HepG2 (cell line): ENCODE measurements around the gene TSSK1B. TPM values are rescaled to one million over a fixed set of nuclear protein-coding genes. Genes with fewer than 3 reads are reported as not detected.

ENCODE experiments used
- ATAC-seq: fragments of 200-7000 bp; cut with Tn5 transposase; 3 replicates; pipeline ENCODE4 v1.9.1; 2020; ENCODE audit warnings: mild to moderate bottlenecking, moderate library complexity
- BruUV-seq: library from RNA; stranded (reverse); fragments of 400-500 nt; replicated peaks from 2 replicates; lab custom pipeline; 2021; lab: Mats Ljungman, UMichigan
- CTCF ChIA-PET: fragments of 300-600 bp; formaldehyde crosslinking; extraction: SDS; loops from one replicate; lab custom pipeline; 2021; ENCODE audit warnings: low total read pairs, inconsistent platforms, low intra/inter-chr PET ratio; lab: Yijun Ruan, JAX
- POLR2A ChIA-PET: fragments of 350-600 bp; sonication (Branson Sonifier 250); formaldehyde crosslinking; loops from one replicate; lab custom pipeline; 2020; ENCODE audit warnings: antibody characterized with exemption, inconsistent platforms; lab: Yijun Ruan, JAX
- DNase-seq: peaks from one replicate; pipeline ENCODE4 v3.0.0-alpha.2; 2015; ENCODE audit warnings: low spot score
- FAIRE-seq: peaks from 3 replicates; lab custom pipeline; 2011; peaks lifted over from hg19 to GRCh38; lab: Jason Lieb, UNC
- H2AFZ ChIP-seq: one replicate; pipeline ENCODE4 v1.6.1; 2011; ENCODE audit warnings: low read length, inconsistent platforms
- H3K27ac ChIP-seq: fragments of 300-600 bp; 3 replicates; pipeline ENCODE4 v1.8.0; 2011; ENCODE audit warnings: mixed run types, mild to moderate bottlenecking, mixed read lengths, low read length, inconsistent platforms; ENCODE audit not compliant: insufficient read depth; ENCODE audit errors: extremely low read length
- H3K27me3 ChIP-seq, 2 experiments: fragments of 200-600 bp in 1 of 2; 2 replicates in 1 of 2; 3 replicates in 1 of 2; pipeline versions ENCODE4 v1.6.0 to v1.8.0; 2011; ENCODE audit warnings: low read length in 2 of 2, mild to moderate bottlenecking in 2 of 2, moderate library complexity in 2 of 2, inconsistent platforms in 1 of 2; ENCODE audit not compliant: insufficient read depth in 2 of 2, control insufficient read depth in 1 of 2
- H3K36me3 ChIP-seq, 2 experiments: fragments of 200-600 bp in 1 of 2; replicated peaks in 1 of 2; 2 replicates in 1 of 2; 3 replicates in 1 of 2; pipeline versions ENCODE4 v1.5.1 to v1.8.0; 2011; ENCODE audit warnings: low read length in 2 of 2, inconsistent platforms in 1 of 2; ENCODE audit not compliant: insufficient read depth in 2 of 2, control insufficient read depth in 1 of 2
- H3K4me1 ChIP-seq: 2 replicates; pipeline ENCODE4 v1.5.1; 2012; ENCODE audit warnings: low read length, inconsistent platforms; ENCODE audit not compliant: insufficient read depth
- H3K4me2 ChIP-seq: 2 replicates; pipeline ENCODE4 v1.6.0; 2011; ENCODE audit warnings: low read depth, low read length, inconsistent platforms
- H3K4me3 ChIP-seq, 3 experiments: fragments of 200-600 bp in 1 of 3; sonication (generic), shearing (Covaris generic) in 1 of 3; replicated peaks in 1 of 3; 2 replicates each; pipeline ENCODE4 v1.5.1; 2011 to 2016; ENCODE audit warnings: low read length in 3 of 3, inconsistent platforms in 2 of 3, low read depth in 2 of 3, mild to moderate bottlenecking in 2 of 3, control low read depth in 1 of 3, mixed read lengths in 1 of 3; ENCODE audit not compliant: insufficient read depth in 1 of 3
- H3K79me2 ChIP-seq: one replicate; pipeline ENCODE4 v1.6.1; 2011; ENCODE audit warnings: low read length, inconsistent platforms; ENCODE audit not compliant: insufficient read depth
- H3K9ac ChIP-seq: 2 replicates; pipeline ENCODE4 v1.6.0; 2011; ENCODE audit warnings: mild to moderate bottlenecking, low read depth, low read length, inconsistent platforms; ENCODE audit not compliant: insufficient read depth
- H3K9me3 ChIP-seq: 2 replicates; pipeline ENCODE4 v1.5.1; 2012; ENCODE audit warnings: mild to moderate bottlenecking, low read length
- H4K20me1 ChIP-seq: 2 replicates; pipeline ENCODE4 v1.6.0; 2011; ENCODE audit warnings: inconsistent platforms, mild to moderate bottlenecking, low read length, moderate library complexity; ENCODE audit not compliant: insufficient read depth
- ATF4 ChIP-seq, 2 experiments: fragments of 450-650 bp in 1 of 2; sonication (generic) in 1 of 2; formaldehyde crosslinking; IDR thresholded peaks; 2 replicates each; pipeline versions ENCODE4 v1.5.0 to v1.8.0; 2020 to 2022; ENCODE audit warnings: mild to moderate bottlenecking in 1 of 2, missing genetic modification reagents in 1 of 2
- CBX2 ChIP-seq, 2 experiments: fragments of 200-600 bp in 1 of 2; sonication (generic); formaldehyde crosslinking in 1 of 2; IDR thresholded peaks; 2 replicates each; pipeline versions ENCODE4 v1.7.0 to v1.8.1; 2018 to 2022; ENCODE audit warnings: low read depth in 2 of 2, low read length in 1 of 2, mild to moderate bottlenecking in 1 of 2, missing genetic modification reagents in 1 of 2
- KDM5A ChIP-seq: fragments of 200-600 bp; sonication (generic); IDR thresholded peaks from 2 replicates; pipeline ENCODE4 v1.7.0; 2018; ENCODE audit warnings: antibody characterized with exemption, mild to moderate bottlenecking, low read length, borderline replicate concordance
- SMARCE1 ChIP-seq: fragments of 450-650 bp; IDR thresholded peaks from 2 replicates; pipeline ENCODE4 v1.6.1; 2017; ENCODE audit warnings: borderline replicate concordance
- SNAPC5 ChIP-seq: sonication (generic); formaldehyde crosslinking; IDR thresholded peaks from 2 replicates; pipeline ENCODE4 v1.8.1; 2023; ENCODE audit warnings: mild to moderate bottlenecking, missing genetic modification reagents, borderline replicate concordance
- TEAD2 ChIP-seq: sonication (generic); formaldehyde crosslinking; IDR thresholded peaks from 2 replicates; pipeline ENCODE4 v1.9.0; 2021; ENCODE audit warnings: missing genetic modification reagents
- ZBTB1 ChIP-seq: sonication (generic); formaldehyde crosslinking; IDR thresholded peaks from 2 replicates; pipeline ENCODE4 v1.4.0; 2020; ENCODE audit warnings: missing genetic modification reagents, borderline replicate concordance
- ZFYVE20 ChIP-seq: sonication (generic); formaldehyde crosslinking; IDR thresholded peaks from 2 replicates; pipeline ENCODE4 v1.8.0; 2023; ENCODE audit warnings: low read depth, mild to moderate bottlenecking, moderate library complexity, missing genetic modification reagents, borderline replicate concordance
- ZNF138 ChIP-seq: sonication (generic); formaldehyde crosslinking; IDR thresholded peaks from 2 replicates; pipeline ENCODE4 v1.5.0; 2020; ENCODE audit warnings: mild to moderate bottlenecking, low read depth, missing genetic modification reagents
- ZNF205 ChIP-seq: IDR thresholded peaks from 2 replicates; pipeline ENCODE4 v1.6.1; 2018; ENCODE audit warnings: missing biosample characterization, missing genetic modification reagents
- ZNF207 ChIP-seq: fragments of 450-650 bp; IDR thresholded peaks from 2 replicates; pipeline ENCODE4 v1.6.1; 2016; ENCODE audit warnings: antibody characterized with exemption, borderline replicate concordance
- ZNF263 ChIP-seq: sonication (generic); formaldehyde crosslinking; IDR thresholded peaks from 2 replicates; pipeline ENCODE4 v1.4.0; 2020; ENCODE audit warnings: missing genetic modification reagents
- ZNF335 ChIP-seq: sonication (generic); formaldehyde crosslinking; IDR thresholded peaks from 2 replicates; pipeline ENCODE4 v1.4.0; 2020; ENCODE audit warnings: missing genetic modification reagents
- ZNF414 ChIP-seq: sonication (generic); formaldehyde crosslinking; IDR thresholded peaks from 2 replicates; pipeline ENCODE4 v1.5.0; 2020; ENCODE audit warnings: missing genetic modification reagents
- ZNF512B ChIP-seq: sonication (generic); formaldehyde crosslinking; IDR thresholded peaks from 2 replicates; pipeline ENCODE4 v1.5.1; 2020; ENCODE audit warnings: missing genetic modification reagents, mild to moderate bottlenecking, borderline replicate concordance
- ZNF672 ChIP-seq: sonication (generic); formaldehyde crosslinking; IDR thresholded peaks from 2 replicates; pipeline ENCODE4 v1.8.1; 2022; ENCODE audit warnings: missing genetic modification reagents
- ZNF703 ChIP-seq: sonication (generic); formaldehyde crosslinking; IDR thresholded peaks from 2 replicates; pipeline ENCODE4 v1.5.1; 2020; ENCODE audit warnings: missing genetic modification reagents, mild to moderate bottlenecking, moderate library complexity, borderline replicate concordance
- ZNF704 ChIP-seq: sonication (generic); formaldehyde crosslinking; IDR thresholded peaks from 2 replicates; pipeline ENCODE4 v1.8.1; 2023; ENCODE audit warnings: mild to moderate bottlenecking, inconsistent platforms, moderate library complexity, missing genetic modification reagents, borderline replicate concordance
- WGBS: methylation state at CpG from one replicate; pipeline ENCODE4 v1.1.6; 2017; ENCODE audit warnings: low lambda C conversion rate; 5-methylcytosine and 5-hydroxymethylcytosine counted together
- in situ Hi-C: cut with HindIII; loops from 2 replicates; pipeline ENCODE4 v1.10.0; 2017; ENCODE audit warnings: low pct_unique_long_range_greater_than_20kb; ENCODE audit not compliant: extremely low pct_ligation_motif_present
- intact Hi-C: fragments of 100-400 bp; cut with micrococcal nuclease; formaldehyde crosslinking; loops from one replicate; pipeline ENCODE4 v1.10.0; 2022; ENCODE audit not compliant: unreplicated experiment
- polyA plus RNA-seq, 8 experiments: library from polyadenylated mRNA; depleted of rRNA in 3 of 8; stranded (reverse) in 7 of 8; unstranded in 1 of 8; fragments of >200 nt; fragmentation: Illumina TruSeq in 4 of 8; extraction: Trizol in 4 of 8; gene quantifications; 2 replicates each; pipeline versions ENCODE4 v1.2.1 to v1.2.3, GENCODE V29; 2011 to 2016; ENCODE audit warnings: low read depth in 4 of 8, missing spikeins in 1 of 8, mixed read lengths in 1 of 8; ENCODE audit not compliant: insufficient read depth in 1 of 8
- total RNA-seq, 5 experiments: library from RNA; depleted of rRNA; stranded (reverse); fragments of >200 nt; fragmentation: Illumina TruSeq; extraction: Trizol; gene quantifications; 2 replicates each; pipeline ENCODE4 v1.2.3, GENCODE V29; 2016; ENCODE audit warnings: low read depth in 1 of 5

Gene TSSK1B
- total and polyA plus RNA-seq, 2 of the 13 experiments (the other 11 are each of a cell fraction or from before 2014, with no cell fraction given), result not detected

GRCh38 chr5:113384782-113385285 is 50.0 kb downstream of the TSSK1B start (continued):
- TF ChIP-seq SNAPC5 (CRISPR knock-in tag), result no peak
- TF ChIP-seq ATF4 (CRISPR knock-in tag; IDR thresholded peaks at IDR 0.05), result no peak
- no peak for TF ChIP-seq SMARCE1
- TF ChIP-seq ZNF138 (CRISPR knock-in tag), result no peak
- no peak for TF ChIP-seq ZNF205 (CRISPR knock-in tag)

GRCh38 chr5:113382731-113383130 is 52.1 kb downstream of the TSSK1B start:
- no peaks in the 10 kb centered on the region for H3K79me2 ChIP-seq
- no peaks in the 10 kb centered on the region for H4K20me1 ChIP-seq
- no peak overlapping the region for H3K27ac ChIP-seq
- ChIA-PET POLR2A (no interaction called here), CTCF (no interaction called here)
- H3K27me3 ChIP-seq, result peaks cover 0 to 6% of the 10 kb centered on the region in 2 experiments; a peak in 1 of 5 replicates
- in situ Hi-C loops, result no loop called here
- no peak for ATAC-seq
- H3K4me3 ChIP-seq, result no peak overlapping the region
- BruUV-seq, result no TSS peak
- intact Hi-C loops, result no loop called here
- 53% methylated on average over 1 of the region's 1 CpG for WGBS
- no peak overlapping the region for H2AFZ ChIP-seq
- DNase-seq, result no peak
- H3K36me3 ChIP-seq, result no peaks in the 10 kb centered on the region
- H3K9ac ChIP-seq, result no peak overlapping the region
- H3K9me3 ChIP-seq, result no peaks in the 10 kb centered on the region
- no peak for FAIRE-seq
- no peak overlapping the region for H3K4me2 ChIP-seq
- no peaks in the 10 kb centered on the region for H3K4me1 ChIP-seq
- no peak for TF ChIP-seq ZNF672
- TF ChIP-seq ZNF512B (CRISPR knock-in tag), result no peak
- no peak for TF ChIP-seq ZNF703 (CRISPR knock-in tag)
- no peak for TF ChIP-seq ZFYVE20 (CRISPR knock-in tag)
- no peak for TF ChIP-seq ZNF704 (CRISPR knock-in tag)
- no peak for TF ChIP-seq ZNF414 (CRISPR knock-in tag)
- TF ChIP-seq CBX2 (IDR thresholded peaks at IDR 0.05; ENCODE audit: low read depth, low read length), result no peak
- TF ChIP-seq CBX2 (CRISPR knock-in tag; IDR thresholded peaks at IDR 0.05; ENCODE audit: low read depth), result no peak
- no peak for TF ChIP-seq TEAD2 (CRISPR knock-in tag)
- no peak for TF ChIP-seq ZNF207
- TF ChIP-seq ZNF335 (CRISPR knock-in tag), result no peak
- TF ChIP-seq KDM5A, result no peak
- TF ChIP-seq ZBTB1 (CRISPR knock-in tag), result no peak
- no peak for TF ChIP-seq ZNF263 (CRISPR knock-in tag)
